KOPT-K1 (cell line): ENCODE results near the gene CD109.
"Not testable (repeated sequence)": the region's sequence is repeated elsewhere in the genome, so short reads cannot be mapped to it uniquely, and the experiment has no call there.

Source experiments
- H3K27ac ChIP-seq: fragments of 200-600 bp; sonication (generic); 2 replicates; pipeline ENCODE4 v1.5.1; 2016; ENCODE audit warnings: antibody characterized with exemption, mild to moderate bottlenecking, low read depth, low read length; ENCODE audit not compliant: poor library complexity, severe bottlenecking
- H3K36me3 ChIP-seq: fragments of 200-600 bp; sonication (generic); 2 replicates; pipeline ENCODE4 v1.5.1; 2017; ENCODE audit warnings: antibody characterized with exemption, mild to moderate bottlenecking, low read length, moderate library complexity; ENCODE audit not compliant: insufficient read depth
- H3K9me3 ChIP-seq: fragments of 200-600 bp; sonication (generic); 2 replicates; pipeline ENCODE4 v1.5.1; 2017; ENCODE audit warnings: antibody characterized with exemption, low read length, mild to moderate bottlenecking; ENCODE audit not compliant: insufficient read depth, poor library complexity, severe bottlenecking

The CD109 gene

DNA sequence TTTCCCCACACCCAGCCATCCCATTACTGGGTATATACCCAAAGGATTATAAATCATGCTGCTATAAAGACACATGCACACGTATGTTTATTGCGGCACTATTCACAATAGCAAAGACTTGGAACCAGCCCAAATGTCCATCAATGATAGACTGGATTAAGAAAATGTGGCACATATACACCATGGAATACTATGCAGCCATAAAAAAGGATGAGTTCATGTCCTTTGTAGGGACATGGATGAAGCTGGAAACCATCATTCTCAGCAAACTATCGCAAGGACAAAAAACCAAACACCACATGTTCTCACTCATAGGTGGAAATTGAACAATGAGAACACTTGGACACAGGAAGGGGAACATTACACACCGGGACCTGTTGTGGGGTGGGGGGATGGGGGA is 110.0 kb downstream of the CD109 start:
- not testable (repeated sequence) for H3K27ac ChIP-seq, H3K9me3 ChIP-seq, H3K36me3 ChIP-seq

DNA sequence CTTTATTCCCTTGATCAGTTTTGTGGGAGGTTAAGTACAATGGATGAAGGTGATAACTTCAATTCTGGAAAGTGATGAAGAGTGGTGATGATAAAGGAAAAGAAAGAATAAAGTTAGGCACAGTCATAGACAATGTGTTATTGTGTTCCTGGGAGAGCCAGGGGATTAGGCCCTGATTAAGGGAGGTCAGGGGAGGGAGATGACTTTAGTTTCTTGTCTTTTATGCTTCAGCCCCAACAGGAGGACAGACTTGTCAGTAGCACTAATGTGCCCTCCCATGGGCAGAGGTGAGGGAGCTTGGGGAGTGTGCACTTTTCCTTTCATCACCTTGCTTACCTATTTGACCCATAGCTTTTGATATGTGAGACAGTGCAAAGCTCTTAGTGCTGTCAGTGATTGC is 115.7 kb downstream of the CD109 start:
- H3K36me3 ChIP-seq: no peaks in the 10 kb centered on the region
- no peak overlapping the region for H3K27ac ChIP-seq

DNA sequence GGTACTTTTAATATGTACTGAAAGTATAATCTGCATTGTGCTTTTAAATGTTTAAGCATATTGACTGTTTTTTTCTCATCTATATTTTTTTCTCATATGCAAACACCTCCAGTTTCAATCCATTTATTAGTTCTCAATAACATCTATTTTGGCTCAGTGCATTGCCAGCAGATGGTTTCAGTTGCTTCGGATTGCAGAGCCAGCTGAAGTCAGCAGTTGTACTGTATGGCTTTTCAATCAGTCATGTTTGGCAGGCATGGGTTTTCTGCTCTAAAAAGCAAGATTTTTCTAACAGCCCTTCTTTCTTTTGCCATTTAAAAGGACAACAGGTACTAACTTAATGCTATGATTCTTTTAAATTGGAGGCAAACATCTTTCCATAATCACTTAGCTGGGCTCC is 121.2 kb downstream of the CD109 start:
- Histone ChIP-seq H3K36me3 (no peaks in the 10 kb centered on the region), H3K27ac (no peak overlapping the region), H3K9me3 (no peaks in the 10 kb centered on the region)

More for the DNA sequence above, 115.7 kb downstream of the CD109 start:
- H3K9me3 ChIP-seq: no peaks in the 10 kb centered on the region

DNA sequence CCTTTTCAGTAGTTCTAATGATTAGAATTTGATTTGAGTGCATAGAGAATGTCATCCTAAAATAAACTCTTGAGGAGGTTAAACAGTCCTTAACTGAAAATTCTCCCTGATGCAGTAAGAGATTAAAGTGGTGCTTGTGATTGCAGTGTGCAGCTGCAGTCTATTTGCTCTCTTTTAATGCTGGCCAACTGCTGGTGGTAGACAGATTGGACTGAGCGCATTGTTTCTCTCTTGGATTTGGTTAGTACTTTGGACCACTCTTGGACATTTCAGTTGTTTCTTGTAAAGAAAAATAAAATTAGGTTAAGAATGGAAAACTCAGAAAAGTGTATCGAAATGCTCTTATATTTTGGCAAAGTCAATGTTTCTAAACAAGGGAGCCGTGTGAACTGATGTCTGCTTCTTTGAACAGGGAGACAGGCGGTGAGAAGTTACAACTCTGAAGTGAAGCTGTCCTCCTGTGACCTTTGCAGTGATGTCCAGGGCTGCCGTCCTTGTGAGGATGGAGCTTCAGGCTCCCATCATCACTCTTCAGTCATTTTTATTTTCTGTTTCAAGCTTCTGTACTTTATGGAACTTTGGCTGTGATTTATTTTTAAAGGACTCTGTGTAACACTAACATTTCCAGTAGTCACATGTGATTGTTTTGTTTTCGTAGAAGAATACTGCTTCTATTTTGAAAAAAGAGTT is 127.2 kb downstream of the CD109 start:
- Histone ChIP-seq H3K36me3 (no peaks in the 10 kb centered on the region), H3K9me3 (no peaks in the 10 kb centered on the region), H3K27ac (no peak overlapping the region)

DNA sequence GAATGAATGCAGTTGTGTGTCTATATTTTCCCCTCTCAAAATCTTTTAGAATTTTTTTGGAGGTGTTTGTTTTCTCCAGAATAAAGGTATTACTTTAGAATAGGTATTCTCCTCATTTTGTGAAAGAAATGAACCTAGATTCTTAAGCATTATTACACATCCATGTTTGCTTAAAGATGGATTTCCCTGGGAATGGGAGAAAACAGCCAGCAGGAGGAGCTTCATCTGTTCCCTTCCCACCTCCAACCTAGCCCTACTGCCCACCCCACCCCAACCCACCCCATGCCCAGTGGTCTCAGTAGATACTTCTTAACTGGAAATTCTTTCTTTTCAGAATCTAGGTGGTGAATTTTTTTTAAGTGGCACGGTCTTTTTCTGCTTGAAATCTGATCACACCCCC is 127.8 kb downstream of the CD109 start:
- Histone ChIP-seq H3K9me3 (no peaks in the 10 kb centered on the region), H3K36me3 (no peaks in the 10 kb centered on the region), H3K27ac (no peak overlapping the region)

DNA sequence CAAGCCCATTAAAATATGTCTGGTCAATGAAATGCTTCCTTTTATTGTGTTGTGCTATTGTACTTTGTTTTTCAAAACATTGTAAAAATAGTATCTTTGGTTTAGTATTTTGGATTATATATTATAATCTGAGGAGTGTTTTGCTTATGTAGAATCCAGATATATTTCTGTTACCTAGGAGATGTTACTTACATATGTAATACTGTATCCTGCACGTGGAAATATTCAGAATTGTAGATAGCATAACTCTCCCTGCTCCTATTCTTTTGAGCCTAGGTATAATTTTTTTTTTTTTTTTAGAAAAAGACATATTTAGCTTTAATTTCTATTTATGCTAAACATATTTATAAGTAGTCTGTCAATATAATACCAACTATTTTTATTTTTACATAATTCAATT is 130.6 kb downstream of the CD109 start:
- no peaks in the 10 kb centered on the region for H3K9me3 ChIP-seq
- H3K27ac ChIP-seq: no peak overlapping the region
- H3K36me3 ChIP-seq: no peaks in the 10 kb centered on the region

DNA sequence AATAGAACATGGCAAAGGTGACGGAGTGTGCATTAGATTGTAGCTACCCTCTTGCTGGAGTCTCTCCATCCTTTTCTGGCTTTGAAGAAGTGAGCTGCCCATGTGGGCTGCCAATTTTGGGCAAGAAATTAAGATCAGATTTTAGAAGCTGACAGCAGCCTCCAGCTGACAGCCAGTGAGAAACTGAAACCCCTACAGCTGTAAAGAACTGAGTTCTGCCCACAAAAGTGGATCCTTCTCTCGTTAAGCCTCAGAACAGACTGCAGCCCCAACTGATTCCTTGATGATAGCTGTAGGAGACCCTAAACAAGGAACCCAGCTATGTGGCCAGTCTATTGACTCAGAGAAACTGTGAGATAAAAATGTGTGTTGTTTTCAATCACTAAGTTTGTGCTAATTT is 134.1 kb downstream of the CD109 start:
- H3K36me3 ChIP-seq: no peaks in the 10 kb centered on the region
- no peak overlapping the region for H3K27ac ChIP-seq
- no peaks in the 10 kb centered on the region for H3K9me3 ChIP-seq

DNA sequence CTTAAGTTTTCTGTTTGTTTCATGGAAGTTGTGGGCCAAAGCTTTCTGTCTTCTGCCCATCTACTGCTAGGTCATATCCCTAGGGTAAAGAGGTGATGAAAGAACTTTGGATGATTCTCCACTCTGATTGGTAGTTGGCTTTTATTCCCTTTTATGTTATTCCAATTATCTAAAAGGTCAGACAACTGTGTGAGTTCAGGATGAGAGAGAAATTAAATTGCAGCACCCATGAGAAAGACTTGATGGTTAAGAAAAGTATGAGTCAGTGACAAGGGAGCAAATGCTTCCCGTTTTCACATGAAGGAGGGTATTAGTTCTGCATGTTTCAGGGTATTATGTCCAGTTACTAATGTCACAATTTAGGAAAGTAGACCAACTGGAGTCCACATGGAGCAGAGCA is 136.3 kb downstream of the CD109 start:
- no peaks in the 10 kb centered on the region for H3K36me3 ChIP-seq
- H3K27ac ChIP-seq: no peak overlapping the region
- no peaks in the 10 kb centered on the region for H3K9me3 ChIP-seq

DNA sequence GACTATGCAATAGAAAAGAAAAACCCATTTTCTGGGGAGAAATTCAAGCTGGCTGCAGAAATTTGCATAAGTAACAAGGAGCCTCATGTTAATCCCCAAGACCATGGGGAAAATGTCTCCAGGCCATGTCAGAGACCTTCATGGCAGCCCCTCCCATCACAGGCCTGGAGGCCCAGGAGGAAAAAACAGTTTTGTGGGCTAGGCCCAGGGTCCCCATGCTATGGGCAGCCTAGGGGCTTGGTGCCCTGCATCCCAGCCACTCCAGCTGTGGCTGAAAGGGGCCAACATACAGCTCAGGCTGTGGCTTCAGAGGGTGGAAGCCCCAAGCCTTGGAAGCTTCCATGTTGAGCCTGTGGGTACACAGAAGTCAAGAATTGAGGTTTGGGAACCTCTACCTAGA is 148.7 kb downstream of the CD109 start:
- H3K36me3 ChIP-seq, H3K27ac ChIP-seq: not testable (repeated sequence)
- peaks cover 12% of the 10 kb centered on the region for H3K9me3 ChIP-seq

DNA sequence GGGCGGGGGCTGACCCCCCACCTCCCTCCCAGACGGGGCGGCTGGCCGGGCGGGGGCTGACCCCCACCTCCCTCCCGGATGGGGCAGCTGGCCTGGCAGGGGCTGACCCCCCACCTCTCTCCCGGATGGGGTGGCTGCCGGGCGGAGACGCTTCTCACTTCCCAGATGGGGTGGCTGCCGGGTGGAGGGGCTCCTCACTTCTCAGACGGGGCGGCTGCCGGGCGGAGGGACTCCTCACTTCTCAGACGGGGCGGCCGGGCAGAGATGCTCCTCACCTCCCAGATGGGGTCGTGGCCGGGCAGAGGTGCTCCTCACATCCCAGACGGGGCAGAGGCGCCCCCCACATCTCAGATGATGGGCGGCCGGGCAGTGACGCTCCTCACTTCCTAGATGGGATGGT is 155.0 kb downstream of the CD109 start:
- H3K36me3 ChIP-seq, H3K9me3 ChIP-seq, H3K27ac ChIP-seq: not testable (repeated sequence)

DNA sequence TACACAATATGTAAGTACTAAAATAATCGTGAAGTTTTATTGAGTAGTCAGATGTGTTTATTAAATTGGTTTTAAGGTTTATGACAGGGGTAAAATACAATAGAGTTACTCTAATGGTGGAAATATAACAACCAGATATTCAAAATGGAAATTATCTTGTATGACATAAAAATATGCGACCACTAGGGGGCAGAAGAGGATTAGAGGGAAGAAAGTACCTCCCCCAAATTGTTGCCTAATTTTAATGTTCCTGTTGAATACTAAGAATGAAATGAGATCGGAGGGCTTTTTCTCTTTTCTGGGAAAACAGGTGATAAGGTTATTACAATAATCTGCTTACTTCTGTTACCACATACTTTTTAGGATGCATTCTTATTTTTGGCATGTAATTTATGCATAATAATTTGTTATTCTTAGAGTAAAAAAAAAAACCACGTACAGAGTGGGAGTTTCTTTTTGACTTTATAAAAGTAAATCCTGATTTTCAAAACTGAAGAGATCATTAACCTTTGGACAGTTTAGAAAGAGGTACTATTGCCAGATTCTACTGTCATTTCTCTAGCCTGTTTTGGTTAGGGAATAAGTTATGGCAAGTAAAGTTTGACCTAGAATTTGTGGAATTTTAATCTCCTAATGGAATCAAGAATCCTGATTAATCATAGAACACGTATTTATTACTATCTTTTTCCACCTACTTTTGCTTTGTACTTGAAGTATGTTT is 159.2 kb downstream of the CD109 start:
- Histone ChIP-seq H3K36me3 (no peaks in the 10 kb centered on the region), H3K27ac (no peak overlapping the region), H3K9me3 (no peaks in the 10 kb centered on the region)

DNA sequence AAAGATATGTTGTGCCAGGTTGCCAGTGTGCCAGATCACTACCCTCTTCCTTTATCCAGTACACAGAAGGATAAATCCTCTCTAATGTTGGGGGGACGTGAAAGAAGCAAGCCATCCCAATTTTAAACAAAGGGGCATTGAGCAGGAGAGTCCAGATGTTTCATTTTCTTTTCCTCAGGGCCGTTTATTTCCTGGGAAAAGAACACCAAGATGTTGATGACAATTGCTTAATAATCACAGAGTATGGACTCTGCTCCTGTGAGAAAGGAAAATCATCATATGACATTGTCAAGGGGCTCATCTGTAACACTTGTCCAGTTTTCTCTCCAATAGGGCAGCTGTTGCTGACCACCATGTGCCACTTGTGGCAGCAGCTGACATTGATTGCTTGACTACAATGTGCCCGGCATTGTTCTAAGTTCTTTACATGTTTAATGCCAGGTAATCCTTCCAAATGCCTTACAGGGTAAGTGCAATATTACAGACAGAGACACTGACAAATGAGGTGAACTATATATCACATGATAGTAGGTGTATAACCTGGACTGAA is 161.4 kb downstream of the CD109 start:
- no peaks in the 10 kb centered on the region for H3K36me3 ChIP-seq
- H3K9me3 ChIP-seq: no peaks in the 10 kb centered on the region

DNA sequence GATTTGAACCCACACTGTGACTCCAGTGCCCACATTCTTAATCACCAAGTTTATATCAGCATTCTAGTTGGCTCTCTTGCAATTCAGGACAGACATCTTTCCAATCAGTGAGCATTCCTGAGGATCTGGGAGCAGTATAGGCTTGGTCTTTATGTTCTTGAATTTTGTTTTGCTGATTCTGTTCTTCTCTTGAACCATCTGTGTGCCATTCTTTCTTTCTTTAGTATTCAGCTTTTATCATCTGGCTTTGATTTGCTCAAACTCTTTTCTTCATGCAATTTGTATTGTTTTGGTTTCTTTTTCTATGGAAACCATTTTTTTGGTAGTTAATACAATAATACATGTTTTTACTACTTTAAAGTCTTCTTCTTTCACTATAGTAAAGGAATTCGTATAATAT is 162.4 kb downstream of the CD109 start:
- H3K36me3 ChIP-seq: no peaks in the 10 kb centered on the region
- no peaks in the 10 kb centered on the region for H3K9me3 ChIP-seq
- H3K27ac ChIP-seq: no peak overlapping the region

More for the DNA sequence above, 161.4 kb downstream of the CD109 start:
- no peak overlapping the region for H3K27ac ChIP-seq

DNA sequence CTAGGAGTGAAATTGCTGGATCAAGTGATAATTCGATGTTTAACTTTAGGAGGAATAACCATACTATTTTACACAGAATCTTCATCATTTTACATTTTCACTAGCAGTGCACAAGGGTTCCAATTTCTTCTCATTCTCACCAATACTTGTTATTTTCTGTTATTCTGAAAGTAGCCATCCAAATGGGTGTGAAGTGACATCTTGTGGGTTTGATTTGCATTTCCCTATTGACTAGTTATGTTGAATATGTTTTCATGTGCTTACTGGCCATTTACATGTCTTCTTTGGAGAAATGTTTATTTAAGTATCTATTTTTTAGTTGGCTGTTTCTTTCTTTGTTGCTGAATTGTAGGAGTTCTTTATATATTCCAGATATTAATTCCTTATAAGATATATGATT is 164.3 kb downstream of the CD109 start:
- Histone ChIP-seq H3K27ac (no peak overlapping the region), H3K9me3 (no peaks in the 10 kb centered on the region), H3K36me3 (no peaks in the 10 kb centered on the region)

DNA sequence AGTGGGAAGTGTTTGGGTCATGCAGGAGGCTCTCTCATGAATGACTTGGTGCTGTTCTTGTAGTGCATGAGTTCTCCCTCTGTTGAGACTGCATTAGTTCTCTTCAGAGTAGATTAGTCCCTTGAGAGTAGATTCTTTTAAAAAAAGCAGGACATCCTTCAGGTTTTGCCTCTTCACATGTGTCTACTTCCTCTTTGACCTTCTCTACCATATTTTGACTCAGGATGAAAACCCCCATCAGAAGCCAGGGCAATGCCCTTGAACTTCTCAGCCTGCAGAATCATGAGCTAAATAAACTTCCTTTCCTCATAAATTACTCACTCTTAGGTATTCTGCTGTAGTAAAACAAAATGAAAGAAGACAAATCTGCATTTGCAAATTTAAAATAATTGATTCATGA is 170.3 kb downstream of the CD109 start:
- Histone ChIP-seq H3K36me3 (no peaks in the 10 kb centered on the region), H3K27ac (no peak overlapping the region), H3K9me3 (no peaks in the 10 kb centered on the region)

DNA sequence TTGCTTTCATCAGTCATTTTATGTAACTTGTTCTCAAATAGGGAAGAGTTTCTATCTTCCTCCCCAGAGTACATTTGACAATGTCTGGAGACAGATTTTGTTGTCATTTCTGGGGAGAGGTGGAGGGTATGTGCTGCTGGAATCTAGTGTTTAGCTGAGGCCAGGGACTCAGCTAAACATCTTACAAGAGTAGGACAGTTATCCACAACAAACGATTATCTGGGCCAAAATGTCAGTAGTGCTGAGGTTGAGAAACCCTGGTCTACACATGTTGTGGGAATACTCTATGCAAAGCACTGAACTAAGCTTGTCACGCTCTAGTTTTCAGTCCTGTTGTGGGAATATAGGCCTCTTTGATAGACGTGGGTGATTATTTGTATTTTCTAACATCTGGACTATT is 171.4 kb downstream of the CD109 start:
- Histone ChIP-seq H3K9me3 (no peaks in the 10 kb centered on the region), H3K27ac (no peak overlapping the region), H3K36me3 (no peaks in the 10 kb centered on the region)
